ENCODE results near the gene FBRSL1.

- TF ChIP-seq, protein P1, sequence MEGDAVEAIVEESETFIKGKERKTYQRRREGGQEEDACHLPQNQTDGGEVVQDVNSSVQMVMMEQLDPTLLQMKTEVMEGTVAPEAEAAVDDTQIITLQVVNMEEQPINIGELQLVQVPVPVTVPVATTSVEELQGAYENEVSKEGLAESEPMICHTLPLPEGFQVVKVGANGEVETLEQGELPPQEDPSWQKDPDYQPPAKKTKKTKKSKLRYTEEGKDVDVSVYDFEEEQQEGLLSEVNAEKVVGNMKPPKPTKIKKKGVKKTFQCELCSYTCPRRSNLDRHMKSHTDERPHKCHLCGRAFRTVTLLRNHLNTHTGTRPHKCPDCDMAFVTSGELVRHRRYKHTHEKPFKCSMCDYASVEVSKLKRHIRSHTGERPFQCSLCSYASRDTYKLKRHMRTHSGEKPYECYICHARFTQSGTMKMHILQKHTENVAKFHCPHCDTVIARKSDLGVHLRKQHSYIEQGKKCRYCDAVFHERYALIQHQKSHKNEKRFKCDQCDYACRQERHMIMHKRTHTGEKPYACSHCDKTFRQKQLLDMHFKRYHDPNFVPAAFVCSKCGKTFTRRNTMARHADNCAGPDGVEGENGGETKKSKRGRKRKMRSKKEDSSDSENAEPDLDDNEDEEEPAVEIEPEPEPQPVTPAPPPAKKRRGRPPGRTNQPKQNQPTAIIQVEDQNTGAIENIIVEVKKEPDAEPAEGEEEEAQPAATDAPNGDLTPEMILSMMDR (IDR thresholded peaks at IDR 0.05) = no peak
- TF ChIP-seq POLR2A (IDR thresholded peaks at IDR 0.05) = no peak
Measured at GRCh38 chr12:132543298-132544079, 53.5 kb downstream of the FBRSL1 start.

Measured in transverse colon (tissue), 3 donors.